OCI-M2 (cell line): Measurements from ENCODE around the gene VEGFA.

Experiments used
- DNase-seq: peaks from one replicate; lab custom pipeline; 2025; ENCODE audit not compliant: unreplicated experiment; lab: John Stamatoyannopoulos, UW

VEGFA gene

DNA sequence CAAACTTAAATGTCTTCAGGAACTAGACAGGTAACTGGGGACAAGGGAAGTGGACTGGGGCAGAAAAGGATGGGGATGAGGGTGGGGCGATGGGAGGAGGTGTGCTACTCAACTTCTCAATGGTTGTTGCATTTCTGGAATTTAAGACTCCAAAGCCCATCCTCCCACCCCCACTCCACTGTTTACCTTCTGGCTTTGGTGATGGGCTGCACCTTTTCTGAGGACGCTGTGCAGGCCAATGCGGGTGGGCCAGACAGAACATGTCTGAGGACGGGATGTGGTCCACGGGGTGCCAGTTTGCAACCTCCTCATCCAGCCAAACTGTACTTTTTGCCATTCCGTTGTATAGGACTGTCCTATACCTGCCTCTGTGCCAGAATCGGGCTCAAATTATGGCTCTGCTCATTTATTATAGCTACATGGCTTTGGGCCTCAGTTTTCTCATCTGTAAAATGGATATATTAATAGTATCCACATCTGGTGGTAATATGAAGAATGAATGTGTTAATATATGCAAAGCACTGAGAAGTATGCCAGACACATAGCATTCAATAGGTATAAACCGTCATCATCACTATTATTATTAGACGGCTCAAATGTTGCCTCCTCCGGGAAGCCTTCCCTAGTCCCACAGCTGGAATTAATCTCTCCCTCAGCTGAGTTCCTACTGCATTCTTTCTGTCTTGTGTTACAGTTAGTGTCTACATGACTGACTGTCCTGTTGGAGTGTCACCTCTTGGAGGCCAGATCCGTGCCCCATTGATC lies 31.0 kb upstream of the VEGFA start:
- no peak for DNase-seq

DNA sequence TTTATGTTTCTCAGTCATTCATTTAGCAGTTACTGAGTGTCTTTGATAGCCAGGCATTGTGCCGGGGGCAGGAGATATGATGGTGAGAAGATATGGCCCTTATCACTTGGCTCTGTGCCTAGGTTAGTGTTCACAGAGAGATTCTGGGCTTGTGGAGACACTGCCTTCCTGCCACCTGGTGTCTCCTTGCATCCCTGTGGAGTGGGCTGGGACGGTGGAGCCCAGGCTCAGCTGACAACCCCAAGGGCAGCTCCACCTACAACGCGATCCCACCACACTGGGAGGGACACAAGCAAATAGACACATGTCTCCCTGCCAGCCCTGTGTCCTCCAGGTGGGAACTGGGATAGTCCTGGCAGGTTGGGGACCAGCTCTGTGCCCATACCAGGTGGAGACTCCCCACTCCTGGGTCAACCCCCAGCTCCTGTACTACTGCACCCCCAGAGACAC lies 30.3 kb upstream of the VEGFA start:
- DNase-seq: no peak

DNA sequence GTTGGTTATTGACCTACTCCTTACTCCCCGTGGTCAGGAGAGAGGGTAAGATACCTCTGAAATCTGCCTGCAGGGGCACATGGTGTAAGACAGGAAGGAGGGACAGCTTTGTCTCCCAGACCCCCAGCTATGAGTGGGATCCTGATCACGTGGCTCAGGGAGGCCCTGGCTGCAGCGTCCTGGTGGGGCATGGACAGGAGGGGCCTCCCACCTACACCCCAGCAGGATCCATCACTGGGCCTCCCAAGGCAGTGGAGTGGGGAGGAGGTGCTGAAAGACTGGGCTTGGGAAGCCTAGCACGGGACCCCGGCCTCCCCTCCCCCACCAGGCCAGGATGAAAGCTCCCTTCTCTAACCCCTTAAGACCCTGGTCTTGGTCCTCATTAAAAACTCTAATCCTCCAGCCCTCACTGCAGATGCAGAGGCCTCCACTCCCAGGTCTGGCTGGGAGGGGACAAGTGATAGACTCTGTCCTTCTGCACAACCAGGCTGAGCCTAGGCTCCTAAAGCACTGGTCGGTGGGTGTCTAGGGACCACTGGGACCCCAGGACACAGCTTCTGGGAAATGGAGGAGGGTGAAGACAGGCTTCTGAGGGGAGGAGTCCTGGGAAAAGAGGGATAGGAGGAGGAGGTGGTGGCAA lies 29.6 kb upstream of the VEGFA start:
- no peak for DNase-seq

DNA sequence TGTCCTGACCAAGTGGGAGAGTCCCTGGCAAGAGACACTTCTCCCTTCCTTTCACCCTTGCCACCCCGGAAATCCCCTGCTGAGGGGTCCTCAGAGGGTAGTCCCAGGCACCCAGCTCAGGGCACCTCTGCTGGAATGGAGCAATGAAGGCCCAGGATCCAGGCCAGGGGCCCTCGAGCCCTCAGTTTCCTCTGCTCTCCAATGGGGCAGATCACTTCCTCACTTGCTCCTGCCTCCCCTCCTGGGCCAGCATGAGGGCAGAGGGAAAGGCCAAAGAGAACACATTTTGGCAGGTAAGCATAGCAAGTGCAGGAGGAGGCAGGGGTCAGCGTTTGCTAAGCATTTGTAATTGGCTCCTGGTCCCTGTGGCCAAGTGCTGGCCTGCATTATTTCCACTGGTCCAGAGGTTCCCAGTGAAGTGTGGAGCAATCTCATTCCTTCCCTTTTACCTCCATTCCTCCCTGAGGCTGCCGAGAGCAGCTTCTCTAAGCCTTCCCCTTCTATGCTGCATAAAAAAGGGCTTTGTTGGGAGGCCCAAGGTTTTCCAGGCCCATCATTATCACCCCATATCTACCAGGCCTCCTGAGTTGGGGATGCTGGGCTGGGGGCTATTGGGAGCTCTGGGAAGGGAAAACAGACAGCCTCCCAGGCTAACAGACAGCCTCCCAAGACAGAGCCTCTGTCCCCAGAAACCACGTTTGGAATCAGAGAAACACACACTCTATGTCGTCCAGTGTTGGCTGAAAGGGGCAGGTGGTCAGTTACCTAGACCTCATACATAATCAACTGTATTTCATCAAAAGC lies 28.8 kb upstream of the VEGFA start:
- DNase-seq: no peak

DNA sequence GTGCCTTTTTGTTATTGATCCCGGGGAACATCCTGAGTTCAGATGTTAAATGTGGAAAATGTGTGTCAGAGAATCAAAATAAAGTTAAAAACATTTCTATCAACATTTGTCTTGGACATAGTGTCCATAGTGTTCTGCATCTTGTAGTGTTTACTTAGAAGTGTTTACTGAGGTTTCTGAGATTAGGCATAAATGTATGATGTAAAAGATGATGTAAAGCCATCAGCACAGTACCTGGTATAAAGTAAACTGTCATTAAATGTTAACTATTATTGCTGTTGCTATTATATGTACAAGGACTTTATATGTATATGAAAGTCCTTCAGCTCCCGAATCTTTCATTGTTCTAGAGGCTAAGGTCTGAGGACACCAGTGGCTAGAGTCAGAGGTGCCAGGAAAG lies 28.2 kb upstream of the VEGFA start:
- no peak for DNase-seq

DNA sequence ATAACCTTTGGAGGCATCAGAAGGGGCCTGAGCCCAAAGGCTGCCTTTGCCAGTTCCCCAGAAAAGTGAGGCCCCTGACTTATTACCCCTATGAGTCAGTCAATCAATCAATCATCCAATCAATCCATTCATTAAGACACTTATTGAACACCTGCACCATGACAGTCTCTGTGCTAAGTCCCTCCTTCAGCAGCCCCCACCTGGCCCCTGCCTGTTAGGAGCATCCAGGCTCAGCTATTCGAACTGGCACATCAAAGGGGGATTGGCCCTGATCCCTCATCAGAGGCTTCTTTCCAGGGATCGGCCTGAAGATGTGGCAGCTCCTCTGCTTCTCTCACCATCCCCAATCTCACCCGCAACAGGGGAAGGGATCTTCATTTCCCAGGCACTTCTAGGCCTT lies 27.7 kb upstream of the VEGFA start:
- no peak for DNase-seq

DNA sequence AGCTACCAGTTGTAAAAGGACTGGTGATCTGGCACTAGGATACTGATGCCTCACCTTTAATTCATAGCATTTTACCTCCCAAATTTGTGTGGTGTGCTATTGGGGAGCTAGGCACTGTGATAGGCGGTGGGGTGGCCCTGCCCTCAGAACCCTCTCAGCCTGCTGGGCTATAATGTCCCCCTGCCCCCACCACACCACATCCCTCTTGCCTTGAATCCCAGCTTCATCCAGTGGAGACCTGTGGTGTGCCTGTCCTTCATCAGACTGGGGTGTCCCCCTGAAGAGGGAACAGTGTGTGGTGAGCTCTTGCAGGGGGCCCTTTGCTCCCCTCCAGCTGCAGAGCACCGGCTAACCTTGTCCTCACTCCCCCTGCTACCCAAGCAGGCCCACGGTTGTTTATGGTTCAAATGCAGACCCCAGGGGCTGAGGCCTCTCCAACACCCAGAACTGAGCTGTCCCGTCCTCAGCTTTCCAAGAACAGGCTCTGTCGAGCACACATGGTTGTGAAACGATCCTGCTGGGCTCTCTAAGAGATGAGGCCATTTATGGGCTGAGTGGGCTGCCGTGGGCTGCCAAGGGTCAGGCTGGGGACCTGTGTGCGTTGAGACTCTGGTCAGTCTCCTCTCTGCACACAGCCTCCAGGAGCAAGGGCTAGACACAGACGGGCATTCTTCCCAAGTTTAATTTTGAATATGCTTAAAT lies 26.9 kb upstream of the VEGFA start:
- DNase-seq: no peak

DNA sequence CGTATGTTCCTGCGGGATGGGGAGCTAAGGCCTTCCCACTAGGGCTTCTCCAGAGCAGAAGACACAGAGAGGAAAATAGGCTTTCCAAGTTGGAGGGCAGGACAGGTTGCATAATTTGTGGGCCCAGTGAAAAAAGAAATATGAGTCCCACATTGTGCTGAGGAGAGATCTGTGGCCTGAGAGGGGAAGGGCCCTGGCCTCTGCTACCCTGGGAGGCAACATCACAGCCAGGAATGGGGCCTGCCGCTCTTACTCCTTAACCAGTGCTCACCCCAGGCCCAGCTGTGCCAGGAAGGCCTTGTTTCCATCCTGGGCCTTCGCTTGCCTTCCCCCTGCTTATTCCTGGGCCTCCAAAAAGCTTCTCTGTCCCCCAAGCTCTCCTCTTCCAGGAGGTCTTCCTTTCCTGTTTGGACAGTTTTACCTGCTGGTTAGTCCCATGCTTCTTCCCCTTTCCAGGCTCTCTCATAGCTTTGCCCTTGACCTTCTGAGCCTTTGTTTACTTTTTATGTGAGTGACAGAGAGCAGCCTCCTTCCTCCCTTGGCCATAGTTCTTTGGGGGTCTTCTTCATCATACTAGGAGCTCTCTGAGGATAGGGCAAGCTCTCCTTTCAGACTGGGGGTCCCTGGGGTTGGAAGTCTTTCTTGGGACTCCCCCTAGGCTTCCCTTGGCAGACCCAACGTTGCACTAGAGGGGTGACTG lies 26.2 kb upstream of the VEGFA start:
- DNase-seq: no peak

DNA sequence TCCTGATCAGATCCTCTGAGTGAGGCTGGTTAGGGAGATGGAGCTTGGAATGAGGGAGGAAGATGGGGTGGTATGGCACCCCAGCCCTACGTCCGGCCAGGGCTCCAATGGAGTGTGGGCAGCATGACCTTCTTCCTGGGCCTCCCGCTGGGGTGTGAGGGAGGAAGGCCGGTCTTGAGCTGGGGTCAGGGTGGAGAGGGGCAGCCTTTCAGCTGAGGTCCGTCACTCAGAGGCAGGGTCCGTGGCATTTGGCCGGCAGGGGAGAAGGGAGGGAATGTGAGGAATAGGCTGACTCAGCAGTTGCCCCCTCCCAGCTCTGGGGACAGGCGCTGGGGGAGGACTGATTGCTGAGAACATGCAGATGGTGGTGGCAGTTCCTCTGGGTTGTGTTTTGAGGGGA lies 25.5 kb upstream of the VEGFA start:
- no peak for DNase-seq

DNA sequence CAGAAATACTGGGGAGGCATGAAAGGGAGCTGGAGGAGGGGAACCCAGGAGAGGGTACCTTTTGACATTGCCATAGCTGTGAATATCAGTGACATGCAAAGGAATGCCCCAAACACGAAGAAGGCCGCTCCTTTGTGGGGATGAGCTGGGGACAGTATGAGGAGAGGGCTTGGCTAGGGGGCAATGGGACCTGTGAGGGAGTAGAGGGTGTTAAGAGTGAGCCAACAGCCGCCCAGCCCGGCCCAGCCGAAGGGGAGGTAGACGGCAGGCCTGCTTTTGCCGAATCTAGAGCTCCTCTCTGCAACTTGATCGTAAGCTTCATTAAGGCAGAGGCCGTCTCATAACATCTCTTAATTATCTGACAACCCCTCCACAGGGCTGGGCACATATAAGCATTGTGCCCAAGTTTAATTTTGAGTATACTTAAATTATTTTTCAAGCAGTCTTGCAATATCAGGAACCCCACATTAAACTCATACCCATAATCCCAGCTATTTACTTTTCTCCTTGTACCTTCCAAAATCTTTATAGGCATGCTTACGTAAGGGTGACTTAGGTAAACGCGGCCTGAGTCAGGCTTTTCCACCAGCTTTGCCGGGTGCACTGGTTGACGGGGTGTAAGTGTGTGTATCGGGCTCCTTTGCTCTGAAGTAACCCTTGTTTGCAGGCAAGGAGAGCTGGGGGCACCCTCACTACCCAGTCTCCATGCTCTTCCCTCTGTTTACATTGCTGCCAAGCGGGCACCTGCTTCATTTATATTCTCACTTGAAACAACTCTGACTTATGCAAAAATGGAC lies 24.9 kb upstream of the VEGFA start:
- DNase-seq: no peak

DNA sequence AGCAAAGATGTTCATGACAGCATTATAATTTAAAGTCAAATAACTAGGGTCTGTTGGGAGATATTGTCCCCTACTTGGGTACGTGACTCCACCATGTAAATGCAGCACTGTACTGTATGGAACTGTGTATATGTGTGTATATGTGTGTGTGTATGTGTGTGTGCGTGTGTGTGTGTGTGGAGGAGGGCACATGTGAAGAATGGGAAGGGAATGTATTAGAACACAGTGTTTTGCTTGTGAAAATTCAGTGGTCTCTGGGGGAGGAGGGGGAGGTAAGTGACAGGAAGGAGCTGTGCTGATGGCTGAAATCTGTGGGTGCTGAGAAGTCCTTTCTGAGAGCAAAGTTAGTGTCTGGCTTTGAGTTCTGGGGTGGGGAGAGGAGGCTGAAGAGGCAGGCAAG lies 23.9 kb upstream of the VEGFA start:
- DNase-seq: no peak

DNA sequence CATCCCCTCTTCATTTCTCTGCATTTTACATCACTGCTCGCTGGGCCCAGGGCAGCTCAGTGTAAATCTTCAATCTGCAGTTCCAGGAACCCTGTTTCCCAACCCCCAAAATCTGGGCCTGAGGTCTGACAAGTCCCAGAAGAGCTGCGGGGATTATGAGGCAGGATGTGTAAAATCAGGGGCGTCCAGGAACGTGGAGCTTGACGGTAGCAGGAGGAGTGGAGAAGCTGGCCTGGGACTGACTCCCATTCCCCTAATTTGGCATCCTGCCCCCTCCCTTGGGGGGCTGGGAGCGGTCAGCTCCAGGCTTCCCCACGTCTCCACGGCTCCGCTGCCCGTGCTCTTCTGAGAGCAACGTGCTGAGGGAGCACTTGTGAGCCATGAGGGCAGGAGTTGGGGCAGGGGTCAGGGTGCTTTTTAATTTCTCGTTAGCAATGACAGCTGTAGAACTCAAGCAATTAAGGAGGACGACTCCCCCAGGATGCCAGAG lies 23.4 kb upstream of the VEGFA start:
- no peak for DNase-seq

DNA sequence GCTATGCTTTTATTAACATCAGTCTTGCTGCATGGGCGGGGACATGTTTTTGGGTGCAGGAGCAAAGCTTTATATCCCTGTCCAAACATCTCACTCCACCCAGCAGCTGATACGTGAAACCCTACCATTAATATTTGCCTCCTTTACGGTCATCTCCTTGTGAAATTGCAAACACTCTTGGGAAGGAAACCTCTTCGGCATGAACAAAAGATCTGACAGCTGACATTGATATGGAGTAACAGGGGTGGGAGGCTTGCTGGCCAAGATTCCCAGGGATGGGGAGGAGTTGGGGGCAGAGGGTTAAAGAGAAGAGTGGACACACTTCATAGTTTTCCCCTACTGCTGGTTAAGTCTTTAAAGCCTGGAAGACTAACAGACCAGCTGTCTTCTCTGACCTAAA lies 22.2 kb upstream of the VEGFA start:
- DNase-seq: no peak

DNA sequence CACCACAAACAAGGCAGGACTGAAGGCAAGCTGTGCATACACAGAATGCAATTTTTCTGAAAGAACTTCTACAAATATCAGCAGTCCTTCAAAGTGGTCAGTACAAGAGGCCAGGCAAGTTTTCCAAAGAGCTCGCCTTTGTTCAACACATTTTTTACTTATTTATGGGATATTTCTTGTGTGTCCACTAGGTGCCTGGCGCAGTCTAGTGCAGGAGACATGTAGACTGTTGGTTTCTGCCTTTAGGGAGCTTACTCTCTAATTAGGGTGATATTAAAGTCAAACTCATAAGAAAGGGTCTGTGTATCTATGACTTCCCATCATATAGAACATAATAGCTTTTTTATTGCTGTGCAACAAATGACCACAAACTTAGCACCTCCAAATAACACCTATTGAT lies 21.2 kb upstream of the VEGFA start:
- no peak for DNase-seq

DNA sequence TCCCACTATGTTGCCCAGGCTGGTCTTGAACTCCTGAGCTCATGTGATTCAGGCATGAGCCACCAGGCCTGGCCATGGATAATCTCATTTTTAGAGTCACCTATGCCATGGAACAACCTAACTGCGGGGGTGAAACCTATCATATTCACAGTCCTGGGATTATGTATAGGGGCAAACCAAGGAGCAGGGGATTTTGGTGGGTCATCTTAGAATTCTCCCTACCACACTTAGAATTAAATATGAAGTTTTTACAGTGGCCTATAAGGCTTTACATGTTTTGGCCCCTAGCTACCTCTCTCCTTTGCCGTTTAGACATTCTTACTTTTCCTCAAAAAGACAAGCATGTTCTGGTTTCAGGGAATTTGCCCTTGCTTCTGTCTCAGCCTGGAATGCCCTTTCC lies 20.6 kb upstream of the VEGFA start:
- DNase-seq: no peak

DNA sequence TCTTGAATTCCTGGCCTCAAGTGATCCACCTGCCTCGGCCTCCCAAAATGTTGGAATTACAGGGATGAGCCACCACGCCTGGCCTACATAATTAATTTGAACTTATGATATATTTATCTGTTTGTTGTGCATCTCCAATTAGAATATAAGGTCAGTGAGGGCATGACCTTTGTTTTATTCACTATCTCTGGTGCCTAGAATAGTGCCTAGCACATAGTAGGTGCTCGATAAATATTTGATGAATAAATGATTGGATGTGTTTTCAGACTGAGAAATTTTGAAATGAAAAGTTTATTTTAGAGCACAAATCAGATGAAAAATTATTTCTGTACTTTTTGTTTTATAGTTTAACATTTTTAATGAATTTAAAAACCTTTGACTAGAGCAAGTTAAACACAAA lies 19.4 kb upstream of the VEGFA start:
- no peak for DNase-seq

DNA sequence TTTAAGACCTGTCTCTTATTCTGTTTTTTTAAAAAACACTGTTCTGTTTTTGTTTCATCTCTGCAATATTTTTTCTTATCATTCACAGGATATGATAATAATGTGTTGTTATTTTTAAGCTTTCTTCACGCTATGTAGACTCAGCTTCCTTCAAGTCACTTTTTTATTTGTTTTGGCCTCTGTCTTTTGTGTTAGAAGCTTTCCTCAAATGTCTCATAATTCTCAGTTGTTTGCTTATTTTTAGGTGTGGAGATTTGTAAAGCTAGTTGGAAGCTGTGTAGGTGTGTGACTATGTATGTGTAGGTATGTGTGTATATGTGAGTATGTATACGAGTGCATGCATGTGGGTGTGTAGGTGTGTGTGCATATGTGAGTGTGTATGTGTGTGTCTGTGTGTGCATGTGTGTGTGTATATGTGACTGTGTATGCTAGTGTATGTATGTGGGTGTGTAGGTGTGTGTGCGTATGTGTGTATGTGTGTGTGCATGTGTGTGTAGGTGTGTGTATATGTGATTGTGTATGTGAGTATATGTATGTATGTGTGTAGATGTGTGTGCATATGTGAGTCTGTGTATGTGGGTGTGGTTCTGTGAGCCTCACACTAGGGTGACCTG lies 16.3 kb upstream of the VEGFA start:
- no peak for DNase-seq

DNA sequence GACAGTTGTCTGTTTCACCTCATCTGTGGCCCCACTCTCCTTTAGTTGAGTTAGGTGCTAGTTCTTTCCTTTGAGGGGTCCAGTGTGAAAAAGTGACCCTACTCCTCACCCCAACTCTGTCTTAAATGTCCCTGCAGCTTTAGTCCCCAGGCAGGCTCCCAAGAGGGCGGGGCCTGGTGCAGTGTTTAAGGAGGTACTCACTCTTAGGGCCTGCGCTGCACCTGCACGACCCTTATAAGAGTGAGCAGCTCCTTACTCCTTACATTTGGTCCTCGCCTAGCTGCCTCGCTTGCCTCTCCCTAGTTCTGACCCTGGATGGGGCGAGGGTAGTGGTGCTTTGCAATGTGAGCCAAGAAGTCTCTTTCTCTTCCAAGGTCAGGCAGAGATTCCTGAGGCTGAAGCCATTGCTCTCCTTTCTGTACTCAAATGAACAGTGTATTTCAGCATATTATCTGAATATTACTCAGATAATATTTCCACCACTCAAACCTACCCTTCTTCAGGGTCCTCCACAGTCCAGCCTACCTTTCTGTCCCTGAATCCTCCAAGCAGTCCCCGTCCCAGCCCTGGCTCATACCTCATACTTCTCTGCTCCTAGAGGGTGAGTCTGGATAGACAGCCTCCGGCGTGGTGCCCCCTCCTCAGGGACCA lies 11.9 kb upstream of the VEGFA start:
- no peak for DNase-seq

DNA sequence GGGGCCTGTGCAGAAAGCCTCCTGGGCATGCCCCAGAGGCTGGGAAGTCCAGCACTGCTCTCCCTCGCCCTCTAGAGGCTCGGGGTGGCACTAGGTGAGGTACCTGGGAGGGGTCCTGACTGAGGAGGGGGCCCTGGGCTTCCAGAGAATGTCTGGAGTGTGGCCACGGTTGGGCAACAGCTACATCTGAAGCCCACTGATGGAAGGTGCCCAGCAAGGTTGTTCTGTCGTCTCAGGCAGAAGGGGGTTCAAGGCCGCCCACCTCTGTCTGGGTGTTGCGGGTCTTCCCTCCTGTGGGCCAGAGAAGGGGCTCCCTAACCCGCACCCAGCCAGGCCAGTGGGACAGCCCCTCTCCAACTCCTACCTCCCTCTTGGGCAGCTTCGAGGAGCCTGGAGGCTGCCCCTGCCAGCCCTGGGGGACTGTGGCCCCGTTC lies 11.4 kb upstream of the VEGFA start:
- no peak for DNase-seq
